SU-DHL-6 (cell line): ENCODE data around the gene NAT8.

Experiments used
- H2AFZ ChIP-seq: fragments of 200-600 bp; sonication (generic); 2 replicates; pipeline ENCODE4 v1.6.1; 2014; ENCODE audit warnings: low read depth, mild to moderate bottlenecking, moderate library complexity, mixed read lengths, antibody characterized with exemption, low read length; ENCODE audit not compliant: severe bottlenecking
- H3F3A ChIP-seq: fragments of 200-600 bp; shearing (Covaris generic); 2 replicates; pipeline ENCODE4 v1.6.0; 2016; ENCODE audit warnings: antibody characterized with exemption, mild to moderate bottlenecking; ENCODE audit not compliant: insufficient read depth
- H3K27ac ChIP-seq: fragments of 200-600 bp; sonication (generic); 2 replicates; pipeline ENCODE4 v1.5.1; 2016; ENCODE audit warnings: low read depth, mild to moderate bottlenecking, low read length, moderate library complexity, mixed read lengths
- H3K27me3 ChIP-seq: fragments of 200-600 bp; sonication (generic), shearing (Covaris generic); 2 replicates; pipeline ENCODE4 v1.6.0; 2014; ENCODE audit warnings: mild to moderate bottlenecking, low read length
- H3K36me3 ChIP-seq: fragments of 200-600 bp; sonication (generic); 2 replicates; pipeline ENCODE4 v1.6.1; 2014; ENCODE audit warnings: mild to moderate bottlenecking, low read length, mixed read lengths
- H3K4me2 ChIP-seq: fragments of 300-600, 200-600 bp; shearing (Covaris generic), sonication (generic); 2 replicates; pipeline ENCODE4 v1.6.0; 2014; ENCODE audit warnings: low read length, low read depth, mild to moderate bottlenecking; ENCODE audit not compliant: poor library complexity, severe bottlenecking
- H3K4me3 ChIP-seq: fragments of 200-600 bp; sonication (generic); 2 replicates; pipeline ENCODE4 v1.5.1; 2014; ENCODE audit warnings: antibody characterized with exemption, low read length, mild to moderate bottlenecking, mixed read lengths; ENCODE audit not compliant: insufficient read depth, poor library complexity, severe bottlenecking
- H3K79me2 ChIP-seq: fragments of 200-600 bp; sonication (generic); 2 replicates; pipeline ENCODE4 v1.6.1; 2014; ENCODE audit warnings: mild to moderate bottlenecking, low read length, moderate library complexity; ENCODE audit not compliant: insufficient read depth
- H3K9ac ChIP-seq: fragments of 200-600 bp; sonication (generic); 2 replicates; pipeline ENCODE4 v1.7.0; 2014; ENCODE audit warnings: mild to moderate bottlenecking, low read length
- H3K9me2 ChIP-seq: fragments of 200-600 bp; sonication (generic); replicated peaks from 2 replicates; pipeline ENCODE4 v1.6.1; 2014; ENCODE audit warnings: low read length; ENCODE audit not compliant: insufficient read depth
- H3K9me3 ChIP-seq: fragments of 200-600 bp; sonication (generic); 2 replicates; pipeline ENCODE4 v1.6.1; 2014; ENCODE audit warnings: low read length, mixed read lengths; ENCODE audit not compliant: insufficient read depth
- H4K20me1 ChIP-seq: fragments of 200-600 bp; sonication (generic); 2 replicates; pipeline ENCODE4 v1.6.1; 2014; ENCODE audit warnings: low read depth, mild to moderate bottlenecking, antibody characterized with exemption, low read length, moderate library complexity, mixed read lengths
- EZH2phosphoT487 ChIP-seq: fragments of 200-600 bp; sonication (generic), shearing (Covaris generic); conservative IDR thresholded peaks from 2 replicates; pipeline ENCODE4 v1.6.1; 2018; ENCODE audit warnings: mild to moderate bottlenecking, antibody characterized with exemption, low read length, moderate library complexity, mixed read lengths
- TF ChIP-seq, protein P1 (sequence below): fragments of 200-600 bp; sonication (generic); IDR thresholded peaks from one replicate; pipeline ENCODE4 v1.5.1; 2017; ENCODE audit warnings: antibody characterized with exemption, mild to moderate bottlenecking, low read length, moderate library complexity; ENCODE audit not compliant: insufficient read depth, poor library complexity, severe bottlenecking

NAT8 gene

DNA sequence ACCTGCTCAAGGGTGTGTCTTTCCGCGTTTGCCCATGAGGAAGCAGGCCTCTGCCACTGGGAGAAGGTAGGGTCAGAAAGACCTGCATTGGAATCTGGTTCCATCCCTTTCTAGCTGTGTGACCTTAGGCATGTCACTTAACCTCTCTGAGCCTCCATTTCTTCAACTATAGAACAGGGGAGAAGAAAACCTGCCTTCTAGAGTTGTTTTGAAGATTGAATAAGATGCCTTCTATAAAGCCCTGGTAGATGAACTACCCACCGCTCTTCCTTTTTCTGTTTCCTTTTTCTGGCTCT, 507 bp downstream of the NAT8 start:
- H2AFZ ChIP-seq: no peak overlapping the region
- H3K27me3 ChIP-seq: no peaks in the 10 kb centered on the region
- H3K36me3 ChIP-seq: no peaks in the 10 kb centered on the region
- H3K4me3 ChIP-seq: no peak overlapping the region
- no peaks in the 10 kb centered on the region for H4K20me1 ChIP-seq
- no peaks in the 10 kb centered on the region for H3F3A ChIP-seq
- no peak overlapping the region for H3K9ac ChIP-seq
- H3K9me2 ChIP-seq: no peaks in the 10 kb centered on the region
- no peaks in the 10 kb centered on the region for H3K79me2 ChIP-seq
- H3K27ac ChIP-seq: no peak overlapping the region
- peaks cover 13% of the 10 kb centered on the region; the same call in 1 of the 2 replicates for H3K9me3 ChIP-seq
- H3K4me2 ChIP-seq: no peak overlapping the region
- TF ChIP-seq, protein P1, sequence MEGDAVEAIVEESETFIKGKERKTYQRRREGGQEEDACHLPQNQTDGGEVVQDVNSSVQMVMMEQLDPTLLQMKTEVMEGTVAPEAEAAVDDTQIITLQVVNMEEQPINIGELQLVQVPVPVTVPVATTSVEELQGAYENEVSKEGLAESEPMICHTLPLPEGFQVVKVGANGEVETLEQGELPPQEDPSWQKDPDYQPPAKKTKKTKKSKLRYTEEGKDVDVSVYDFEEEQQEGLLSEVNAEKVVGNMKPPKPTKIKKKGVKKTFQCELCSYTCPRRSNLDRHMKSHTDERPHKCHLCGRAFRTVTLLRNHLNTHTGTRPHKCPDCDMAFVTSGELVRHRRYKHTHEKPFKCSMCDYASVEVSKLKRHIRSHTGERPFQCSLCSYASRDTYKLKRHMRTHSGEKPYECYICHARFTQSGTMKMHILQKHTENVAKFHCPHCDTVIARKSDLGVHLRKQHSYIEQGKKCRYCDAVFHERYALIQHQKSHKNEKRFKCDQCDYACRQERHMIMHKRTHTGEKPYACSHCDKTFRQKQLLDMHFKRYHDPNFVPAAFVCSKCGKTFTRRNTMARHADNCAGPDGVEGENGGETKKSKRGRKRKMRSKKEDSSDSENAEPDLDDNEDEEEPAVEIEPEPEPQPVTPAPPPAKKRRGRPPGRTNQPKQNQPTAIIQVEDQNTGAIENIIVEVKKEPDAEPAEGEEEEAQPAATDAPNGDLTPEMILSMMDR: no peak
- no peak for TF ChIP-seq EZH2phosphoT487

- no peaks in the 10 kb centered on the region for H3K36me3 ChIP-seq
- H3K4me2 ChIP-seq: no peak overlapping the region
- H3K27ac ChIP-seq: no peak overlapping the region
- no peaks in the 10 kb centered on the region for H4K20me1 ChIP-seq
- peaks cover 13% of the 10 kb centered on the region; the same call in 1 of the 2 replicates for H3K9me3 ChIP-seq
- H3K4me3 ChIP-seq: no peak overlapping the region
- no peak for TF ChIP-seq EZH2phosphoT487
- TF ChIP-seq, protein P1: no peak
- H2AFZ ChIP-seq: no peak overlapping the region
- H3K79me2 ChIP-seq: no peaks in the 10 kb centered on the region
- H3K9ac ChIP-seq: no peak overlapping the region
- no peaks in the 10 kb centered on the region for H3F3A ChIP-seq
- no peaks in the 10 kb centered on the region for H3K9me2 ChIP-seq
- no peaks in the 10 kb centered on the region for H3K27me3 ChIP-seq
Observed at GRCh38 chr2:73640946-73641766, 1.1 kb downstream of the NAT8 start.

- H3K79me2 ChIP-seq: no peaks in the 10 kb centered on the region
- H3K4me2 ChIP-seq: no peak overlapping the region
- H3F3A ChIP-seq: no peaks in the 10 kb centered on the region
- TF ChIP-seq EZH2phosphoT487: no peak
- TF ChIP-seq, protein P1: no peak
- H3K27ac ChIP-seq: no peak overlapping the region
- no peak overlapping the region for H2AFZ ChIP-seq
- no peaks in the 10 kb centered on the region for H3K27me3 ChIP-seq
- no peaks in the 10 kb centered on the region for H3K9me2 ChIP-seq
- H3K9ac ChIP-seq: no peak overlapping the region
- no peak overlapping the region for H3K4me3 ChIP-seq
- no peaks in the 10 kb centered on the region for H3K36me3 ChIP-seq
- H3K9me3 ChIP-seq: peaks cover 13% of the 10 kb centered on the region; the same call in 1 of the 2 replicates
- no peaks in the 10 kb centered on the region for H4K20me1 ChIP-seq
Observed at GRCh38 chr2:73640511-73640911, 1.7 kb downstream of the NAT8 start.
